BJ (cell line): ENCODE results near the gene UQCC3. TPM values are rescaled to one million over a fixed set of nuclear protein-coding genes. Genes with fewer than 3 reads are reported as not detected.

ENCODE experiments used
- CTCF ChIA-PET: fragments of 350-600 bp; formaldehyde crosslinking; extraction: SDS; loops from one replicate; lab custom pipeline; 2021; ENCODE audit warnings: antibody characterized with exemption, inconsistent platforms; lab: Yijun Ruan, JAX
- POLR2A ChIA-PET: fragments of 300-600 bp; sonication (Branson Sonifier 250); formaldehyde crosslinking; extraction: SDS; loops from one replicate; lab custom pipeline; 2021; ENCODE audit warnings: antibody characterized with exemption; lab: Charles Lee
- DNase-seq: peaks from one replicate; pipeline ENCODE4 v3.0.0-alpha.2; 2011; ENCODE audit warnings: low read depth
- H3K27me3 ChIP-seq: 2 replicates; pipeline ENCODE4 v1.6.0; 2011; ENCODE audit warnings: low read length; ENCODE audit not compliant: control insufficient read depth, insufficient read depth
- H3K36me3 ChIP-seq: 2 replicates; pipeline ENCODE4 v1.5.1; 2011; ENCODE audit warnings: low read length; ENCODE audit not compliant: control insufficient read depth, insufficient read depth
- H3K4me3 ChIP-seq: 2 replicates; pipeline ENCODE4 v1.5.1; 2011; ENCODE audit warnings: low read depth, mild to moderate bottlenecking, control low read depth, low read length
- polyA plus RNA-seq: library from polyadenylated mRNA; depleted of rRNA; stranded (reverse); fragments of >200 nt; gene quantifications from 2 replicates; pipeline ENCODE4 v1.2.3, GENCODE V29; 2011
- TF ChIP-seq, protein P1 (sequence below): IDR thresholded peaks from 2 replicates; pipeline ENCODE4 v1.5.1; 2011; ENCODE audit warnings: low read depth, mild to moderate bottlenecking, control low read depth, inconsistent platforms, low read length, moderate library complexity; ENCODE audit not compliant: insufficient read depth

Gene UQCC3
- polyA plus RNA-seq, 1 experiment = 6.9 TPM

DNA sequence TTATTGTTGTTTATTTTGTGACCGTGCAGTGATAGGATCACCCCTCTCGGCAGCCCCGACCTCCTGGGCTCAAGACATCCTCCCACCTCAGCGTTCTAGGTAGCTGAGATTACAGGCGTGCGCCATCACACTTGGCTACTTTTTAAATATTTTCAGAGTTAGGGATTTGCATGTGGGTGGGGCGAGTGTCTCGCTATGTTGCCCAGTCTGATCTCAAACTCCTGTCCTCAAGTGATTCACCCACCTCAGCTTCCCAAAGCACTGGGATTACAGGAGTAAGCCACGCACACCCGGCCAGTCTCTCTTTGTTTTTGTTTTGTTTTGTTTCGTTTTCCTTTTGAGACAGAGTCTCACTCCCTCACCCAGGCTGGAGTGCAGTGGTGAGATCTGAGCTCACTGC lies 17.2 kb upstream of the UQCC3 start:
- Histone ChIP-seq H3K27me3 (no peaks in the 10 kb centered on the region), H3K36me3 (peaks cover 5% of the 10 kb centered on the region), H3K4me3 (no peak overlapping the region)
- POLR2A ChIA-PET = no interaction called here
- TF ChIP-seq, protein P1, sequence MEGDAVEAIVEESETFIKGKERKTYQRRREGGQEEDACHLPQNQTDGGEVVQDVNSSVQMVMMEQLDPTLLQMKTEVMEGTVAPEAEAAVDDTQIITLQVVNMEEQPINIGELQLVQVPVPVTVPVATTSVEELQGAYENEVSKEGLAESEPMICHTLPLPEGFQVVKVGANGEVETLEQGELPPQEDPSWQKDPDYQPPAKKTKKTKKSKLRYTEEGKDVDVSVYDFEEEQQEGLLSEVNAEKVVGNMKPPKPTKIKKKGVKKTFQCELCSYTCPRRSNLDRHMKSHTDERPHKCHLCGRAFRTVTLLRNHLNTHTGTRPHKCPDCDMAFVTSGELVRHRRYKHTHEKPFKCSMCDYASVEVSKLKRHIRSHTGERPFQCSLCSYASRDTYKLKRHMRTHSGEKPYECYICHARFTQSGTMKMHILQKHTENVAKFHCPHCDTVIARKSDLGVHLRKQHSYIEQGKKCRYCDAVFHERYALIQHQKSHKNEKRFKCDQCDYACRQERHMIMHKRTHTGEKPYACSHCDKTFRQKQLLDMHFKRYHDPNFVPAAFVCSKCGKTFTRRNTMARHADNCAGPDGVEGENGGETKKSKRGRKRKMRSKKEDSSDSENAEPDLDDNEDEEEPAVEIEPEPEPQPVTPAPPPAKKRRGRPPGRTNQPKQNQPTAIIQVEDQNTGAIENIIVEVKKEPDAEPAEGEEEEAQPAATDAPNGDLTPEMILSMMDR = no peak
- no peak for DNase-seq
- CTCF ChIA-PET = interaction anchor here (0.5 to 1.9 kb wide), 3 partner anchors 10 to 118 kb away, joined by 3 to 4 read pairs (median 3); partner anchors contain the start of gene TUT1

DNA sequence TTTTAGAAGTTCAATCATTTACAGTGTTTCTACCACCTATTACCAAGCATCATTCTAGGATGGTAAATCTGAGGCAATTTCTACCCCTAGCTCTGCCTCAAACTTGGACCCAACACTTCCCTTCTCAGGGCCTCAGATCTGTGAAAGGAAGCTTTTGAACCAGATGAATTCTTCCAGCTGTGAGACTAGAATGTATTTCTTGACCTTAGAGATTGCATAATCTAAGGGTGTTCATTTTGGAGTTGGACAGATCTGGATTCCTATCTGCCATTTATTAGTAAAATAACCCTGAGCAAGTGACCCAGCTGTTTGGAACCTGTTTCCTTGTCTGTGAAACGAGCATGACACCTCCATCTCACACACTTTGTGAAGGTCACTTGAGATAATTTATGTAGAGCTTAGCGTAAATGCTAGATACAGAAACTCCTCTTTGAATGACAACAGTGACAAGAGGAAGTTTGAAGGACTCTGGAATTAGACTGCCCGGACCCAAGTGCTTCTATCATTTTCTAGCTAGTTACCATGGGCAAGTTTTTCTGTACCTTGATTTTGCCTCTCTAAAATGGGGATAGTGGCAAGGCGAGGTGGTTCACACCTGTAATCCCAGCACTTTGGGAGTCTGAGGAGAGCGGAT lies 14.6 kb upstream of the UQCC3 start:
- ChIA-PET CTCF (interaction anchor here (0.8 to 1.8 kb wide), 4 partner anchors 8 to 262 kb away, joined by 3 to 4 read pairs (median 3); partner anchors contain the start of genes C11orf98 and CSKMT), POLR2A (interaction anchor here (0.6 kb wide), 1 partner anchor 8 kb away, joined by 3 read pairs; the partner anchor contains the start of genes C11orf98 and CSKMT)
- TF ChIP-seq, protein P1 = no peak
- no peak overlapping the region for H3K4me3 ChIP-seq
- DNase-seq = no peak
- H3K27me3 ChIP-seq = no peaks in the 10 kb centered on the region
- H3K36me3 ChIP-seq = no peaks in the 10 kb centered on the region

DNA sequence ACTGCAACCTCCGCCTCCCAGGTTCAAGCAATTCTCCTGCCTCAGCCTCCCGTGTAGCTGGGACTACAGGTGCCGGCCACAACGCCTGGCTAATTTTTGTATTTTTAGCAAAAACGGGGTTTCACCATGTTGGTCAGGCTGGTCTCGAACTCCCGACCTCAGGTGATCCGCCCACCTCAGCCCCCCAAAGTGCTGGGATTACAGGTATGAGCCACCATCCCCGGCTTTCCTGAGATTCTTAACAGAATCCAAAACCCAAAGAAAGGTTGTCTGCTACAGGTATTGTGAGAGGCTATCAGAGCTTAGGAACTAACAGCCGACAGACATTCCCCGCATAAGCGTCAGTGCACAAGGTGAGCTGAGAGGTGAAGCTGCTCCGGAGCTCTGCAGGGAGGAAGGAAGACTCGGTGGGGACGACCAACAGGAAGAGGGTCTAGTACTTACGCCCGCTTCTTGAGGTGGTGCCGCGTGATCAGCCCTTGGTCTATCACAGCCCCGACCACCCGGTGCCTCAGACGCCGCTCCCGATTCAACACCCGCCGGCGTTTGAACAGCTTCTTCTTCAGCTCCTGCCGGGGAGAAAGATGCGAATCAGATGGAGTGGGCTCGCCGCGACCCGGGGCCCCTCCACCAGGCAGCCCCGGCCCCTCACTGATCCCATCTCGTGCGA lies 6.9 kb upstream of the UQCC3 start:
- H3K27me3 ChIP-seq = no peaks in the 10 kb centered on the region
- TF ChIP-seq, protein P1 = no peak
- peak overlapping the region; percentile 72 for H3K4me3 ChIP-seq
- no peak for DNase-seq
- ChIA-PET POLR2A (interaction anchor here (0.5 to 2.3 kb wide), 15 partner anchors 8 to 1294 kb away, joined by 3 to 19 read pairs (median 6); partner anchors contain the start of genes B3GAT3, GANAB, HNRNPUL2 and INTS5), CTCF (interaction anchor here (0.7 to 2.0 kb wide), 10 partner anchors 8 to 72 kb away, joined by 3 to 9 read pairs (median 4); partner anchors contain the start of genes INTS5 and LRRN4CL)
- H3K36me3 ChIP-seq = peaks cover 13% of the 10 kb centered on the region

DNA sequence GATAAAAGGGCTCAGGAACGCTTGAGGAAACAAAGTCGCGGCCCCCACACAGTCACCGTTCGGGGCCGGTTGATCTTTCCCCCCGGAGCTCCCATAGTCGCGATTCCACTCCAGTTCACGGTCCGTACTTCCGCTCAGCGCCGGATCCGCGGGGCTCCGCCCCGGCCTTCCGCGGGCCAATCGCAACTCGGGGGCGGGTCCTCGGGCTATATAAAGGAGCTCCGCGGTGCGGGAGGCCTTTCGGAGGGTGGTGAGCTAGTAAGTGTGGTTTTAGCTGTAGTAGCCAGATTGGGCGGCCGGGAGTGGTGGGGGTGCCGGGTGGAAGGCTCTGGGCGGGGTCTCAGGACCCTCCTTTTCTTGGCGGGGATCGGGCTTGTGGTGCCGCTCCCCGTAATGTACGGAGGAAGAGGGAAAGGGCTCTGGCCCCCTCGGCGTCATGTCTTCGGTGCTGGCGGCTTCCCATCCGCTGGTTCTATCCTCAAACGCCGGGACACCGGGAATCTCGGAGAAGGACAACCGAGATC lies 6.3 kb upstream of the UQCC3 start, which contains the start of the genes C11orf98 and CSKMT:
Gene C11orf98, minus strand, starts transcription at position 136 of the 524 bp plus-strand sequence. Its CDS starts 41 bp downstream, at position 95.
Gene CSKMT, plus strand, starts transcription at position 238 of the 524 bp plus-strand sequence. CDS start 568 bp downstream, outside the sequence.
- peak within 1 kb of the TSS; percentile 72 for H3K4me3 ChIP-seq
- ChIA-PET CTCF (interaction anchor here (0.5 to 2.0 kb wide), 15 partner anchors 8 to 121 kb away, joined by 3 to 9 read pairs (median 4); partner anchors contain the start of genes INTS5 and LRRN4CL), POLR2A (interaction anchor here (0.5 to 2.3 kb wide), 18 partner anchors 8 to 1294 kb away, joined by 3 to 19 read pairs (median 6); partner anchors contain the start of genes B3GAT3, GANAB, HNRNPUL2 and INTS5)
- no peaks in the 10 kb centered on the region for H3K27me3 ChIP-seq
- peaks cover 15% of the 10 kb centered on the region for H3K36me3 ChIP-seq
- DNase-seq = no peak
- TF ChIP-seq, protein P1 = no peak
